ENCODE data around the gene PGGHG. TPM values are rescaled to one million over a fixed set of nuclear protein-coding genes. Genes with fewer than 3 reads are reported as not detected.

Gene PGGHG
- total RNA-seq, 1 experiment from 2014 or later = 9.5 TPM

- TF ChIP-seq CTCF (IDR thresholded peaks at IDR 0.05; ENCODE audit: unreplicated experiment) = no peak
- CTCF ChIA-PET = no interaction called here
- BruUV-seq (replicated peaks) = no TSS peak
Observed at GRCh38 chr11:255816-256215, 33.1 kb upstream of the PGGHG start.

GRCh38 chr11:256952-257737 is 31.8 kb upstream of the PGGHG start:
- TF ChIP-seq CTCF (IDR thresholded peaks at IDR 0.05; ENCODE audit: unreplicated experiment) = no peak
- Mint-ChIP-seq H3K4me1 (ENCODE audit: low read depth, unreplicated experiment) (no peaks in the 10 kb centered on the region), H3K4me3 (ENCODE audit: low read depth, unreplicated experiment) (no peak overlapping the region), H3K27ac (ENCODE audit: unreplicated experiment) (no peak overlapping the region), H3K9me3 (ENCODE audit: low read depth, unreplicated experiment) (no peaks in the 10 kb centered on the region), H3K27me3 (ENCODE audit: unreplicated experiment) (peaks cover 56% of the 10 kb centered on the region), H3K36me3 (ENCODE audit: insufficient read depth, unreplicated experiment) (peaks cover 22% of the 10 kb centered on the region)
- CTCF ChIA-PET = interaction anchor here (0.6 to 1.3 kb wide), 2 partner anchors 12 to 137 kb away, joined by 3 to 7 read pairs; partner anchors contain the start of gene PKP3
- BruUV-seq (replicated peaks) = no TSS peak
- DNase-seq = no peak
- intact Hi-C loops (cut with micrococcal nuclease; ENCODE audit: unreplicated experiment) = no loop called here

More at GRCh38 chr11:255816-256215, 33.1 kb upstream of the PGGHG start:
- Mint-ChIP-seq H3K9me3 (ENCODE audit: low read depth, unreplicated experiment) (no peaks in the 10 kb centered on the region), H3K27ac (ENCODE audit: unreplicated experiment) (no peak overlapping the region), H3K27me3 (ENCODE audit: unreplicated experiment) (peaks cover 46% of the 10 kb centered on the region), H3K4me1 (ENCODE audit: low read depth, unreplicated experiment) (no peaks in the 10 kb centered on the region), H3K4me3 (ENCODE audit: low read depth, unreplicated experiment) (no peak overlapping the region), H3K36me3 (ENCODE audit: insufficient read depth, unreplicated experiment) (peaks cover 31% of the 10 kb centered on the region)
- intact Hi-C loops (cut with micrococcal nuclease; ENCODE audit: unreplicated experiment) = no loop called here
- no peak for DNase-seq

- peak; percentile 43 for DNase-seq
- intact Hi-C loops (cut with micrococcal nuclease; ENCODE audit: unreplicated experiment) = no loop called here
- Mint-ChIP-seq H3K9me3 (ENCODE audit: low read depth, unreplicated experiment) (no peaks in the 10 kb centered on the region), H3K4me3 (ENCODE audit: low read depth, unreplicated experiment) (no peak overlapping the region), H3K36me3 (ENCODE audit: insufficient read depth, unreplicated experiment) (peaks cover 15% of the 10 kb centered on the region), H3K27me3 (ENCODE audit: unreplicated experiment) (peaks cover 56% of the 10 kb centered on the region), H3K4me1 (ENCODE audit: low read depth, unreplicated experiment) (no peaks in the 10 kb centered on the region), H3K27ac (ENCODE audit: unreplicated experiment) (no peak overlapping the region)
- CTCF ChIA-PET = interaction anchor here (0.6 to 1.3 kb wide), 3 partner anchors 11 to 190 kb away, joined by 3 read pairs; no protein-coding TSS in a partner anchor
- BruUV-seq (replicated peaks) = no TSS peak
- peak; percentile 34 for TF ChIP-seq CTCF (IDR thresholded peaks at IDR 0.05; ENCODE audit: unreplicated experiment)
Observed at GRCh38 chr11:257766-258493, 31.0 kb upstream of the PGGHG start.

GRCh38 chr11:259413-259812 is 29.5 kb upstream of the PGGHG start:
- CTCF ChIA-PET = no interaction called here
- peaks cover under 1% of the 10 kb centered on the region for H3K36me3 Mint-ChIP-seq (ENCODE audit: insufficient read depth, unreplicated experiment)

More at GRCh38 chr11:259413-259812, 29.5 kb upstream of the PGGHG start:
- Mint-ChIP-seq H3K27me3 (ENCODE audit: unreplicated experiment) (peaks cover 56% of the 10 kb centered on the region), H3K4me1 (ENCODE audit: low read depth, unreplicated experiment) (no peaks in the 10 kb centered on the region), H3K9me3 (ENCODE audit: low read depth, unreplicated experiment) (no peaks in the 10 kb centered on the region), H3K4me3 (ENCODE audit: low read depth, unreplicated experiment) (no peak overlapping the region), H3K27ac (ENCODE audit: unreplicated experiment) (no peak overlapping the region)
- no peak for TF ChIP-seq CTCF (IDR thresholded peaks at IDR 0.05; ENCODE audit: unreplicated experiment)
- no TSS peak for BruUV-seq (replicated peaks)
- DNase-seq = no peak
- intact Hi-C loops (cut with micrococcal nuclease; ENCODE audit: unreplicated experiment) = no loop called here

Data from Calu3 (cell line).